BE2C (cell line): Measurements from ENCODE around the gene NTSR2.

Experiments
- DNase-seq: peaks from one replicate; pipeline ENCODE4 v3.0.0-alpha.2; 2020
- H3K27me3 ChIP-seq: fragments of 250-450 bp; sonication (Bioruptor Pico); 2 replicates; pipeline ENCODE4 v1.5.1; 2020; ENCODE audit warnings: mild to moderate bottlenecking
- H3K36me3 ChIP-seq: fragments of 250-450 bp; sonication (Bioruptor Pico); 2 replicates; pipeline ENCODE4 v1.5.1; 2020; ENCODE audit warnings: mild to moderate bottlenecking
- H3K4me1 ChIP-seq: fragments of 250-450 bp; sonication (Bioruptor Pico); 2 replicates; pipeline ENCODE4 v1.5.1; 2020
- H3K4me3 ChIP-seq: 2 replicates; pipeline ENCODE4 v1.5.1; 2011; ENCODE audit warnings: low read depth, low read length
- H3K9me3 ChIP-seq: fragments of 250-450 bp; sonication (Bioruptor Pico); 2 replicates; pipeline ENCODE4 v1.5.1; 2020
- TF ChIP-seq, protein P1 (sequence below): IDR thresholded peaks from 2 replicates; pipeline ENCODE4 v1.5.1; 2012; ENCODE audit warnings: mild to moderate bottlenecking, low read depth, low read length

Gene NTSR2

DNA sequence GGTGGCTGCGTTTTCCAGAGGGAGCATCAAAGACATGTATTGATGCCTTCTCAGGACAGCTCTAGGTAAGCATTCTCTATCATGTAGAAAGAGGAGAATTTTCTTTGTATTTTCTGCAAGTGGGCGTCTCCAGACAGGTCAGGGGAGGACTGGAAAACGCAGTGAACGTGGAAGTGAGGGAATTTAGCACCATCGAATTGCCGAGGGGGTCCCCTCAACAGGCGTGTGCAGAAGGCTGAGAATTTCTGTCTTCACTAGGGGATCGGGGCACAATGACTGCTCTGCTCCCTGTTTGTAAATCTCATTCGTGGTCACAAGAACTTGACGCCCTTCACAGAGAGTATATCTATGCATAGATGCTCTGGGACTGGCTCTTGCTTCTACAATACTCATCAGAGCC, 5.0 kb upstream of the NTSR2 start:
- TF ChIP-seq, protein P1, sequence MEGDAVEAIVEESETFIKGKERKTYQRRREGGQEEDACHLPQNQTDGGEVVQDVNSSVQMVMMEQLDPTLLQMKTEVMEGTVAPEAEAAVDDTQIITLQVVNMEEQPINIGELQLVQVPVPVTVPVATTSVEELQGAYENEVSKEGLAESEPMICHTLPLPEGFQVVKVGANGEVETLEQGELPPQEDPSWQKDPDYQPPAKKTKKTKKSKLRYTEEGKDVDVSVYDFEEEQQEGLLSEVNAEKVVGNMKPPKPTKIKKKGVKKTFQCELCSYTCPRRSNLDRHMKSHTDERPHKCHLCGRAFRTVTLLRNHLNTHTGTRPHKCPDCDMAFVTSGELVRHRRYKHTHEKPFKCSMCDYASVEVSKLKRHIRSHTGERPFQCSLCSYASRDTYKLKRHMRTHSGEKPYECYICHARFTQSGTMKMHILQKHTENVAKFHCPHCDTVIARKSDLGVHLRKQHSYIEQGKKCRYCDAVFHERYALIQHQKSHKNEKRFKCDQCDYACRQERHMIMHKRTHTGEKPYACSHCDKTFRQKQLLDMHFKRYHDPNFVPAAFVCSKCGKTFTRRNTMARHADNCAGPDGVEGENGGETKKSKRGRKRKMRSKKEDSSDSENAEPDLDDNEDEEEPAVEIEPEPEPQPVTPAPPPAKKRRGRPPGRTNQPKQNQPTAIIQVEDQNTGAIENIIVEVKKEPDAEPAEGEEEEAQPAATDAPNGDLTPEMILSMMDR, result no peak
- H3K4me1 ChIP-seq, result no peaks in the 10 kb centered on the region
- no peak for DNase-seq
- H3K9me3 ChIP-seq, result no peaks in the 10 kb centered on the region
- no peaks in the 10 kb centered on the region for H3K27me3 ChIP-seq
- no peak overlapping the region for H3K4me3 ChIP-seq
- H3K36me3 ChIP-seq, result no peaks in the 10 kb centered on the region

DNA sequence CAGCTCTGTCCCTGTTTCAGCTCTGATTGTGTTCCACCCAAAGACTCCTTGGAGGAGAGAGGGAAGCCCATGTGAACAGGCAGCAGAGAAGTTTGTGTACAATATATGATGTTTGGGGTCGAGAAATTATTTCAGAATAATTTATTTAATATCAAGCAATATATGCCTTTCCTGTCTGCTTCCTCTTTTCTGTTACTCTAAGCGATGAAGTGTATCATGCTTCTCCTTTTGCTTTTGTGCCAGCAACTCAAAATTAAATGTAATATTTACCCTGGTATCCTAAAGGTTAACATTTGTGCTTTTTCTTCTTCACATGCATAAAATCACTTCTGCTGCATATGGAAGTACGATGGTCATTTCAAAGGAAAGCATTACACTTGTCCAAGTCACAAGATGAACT, 2.4 kb upstream of the NTSR2 start:
- Histone ChIP-seq H3K4me3 (no peak overlapping the region), H3K4me1 (no peaks in the 10 kb centered on the region), H3K36me3 (no peaks in the 10 kb centered on the region), H3K9me3 (no peaks in the 10 kb centered on the region), H3K27me3 (no peaks in the 10 kb centered on the region)
- TF ChIP-seq, protein P1, result no peak
- DNase-seq, result no peak

DNA sequence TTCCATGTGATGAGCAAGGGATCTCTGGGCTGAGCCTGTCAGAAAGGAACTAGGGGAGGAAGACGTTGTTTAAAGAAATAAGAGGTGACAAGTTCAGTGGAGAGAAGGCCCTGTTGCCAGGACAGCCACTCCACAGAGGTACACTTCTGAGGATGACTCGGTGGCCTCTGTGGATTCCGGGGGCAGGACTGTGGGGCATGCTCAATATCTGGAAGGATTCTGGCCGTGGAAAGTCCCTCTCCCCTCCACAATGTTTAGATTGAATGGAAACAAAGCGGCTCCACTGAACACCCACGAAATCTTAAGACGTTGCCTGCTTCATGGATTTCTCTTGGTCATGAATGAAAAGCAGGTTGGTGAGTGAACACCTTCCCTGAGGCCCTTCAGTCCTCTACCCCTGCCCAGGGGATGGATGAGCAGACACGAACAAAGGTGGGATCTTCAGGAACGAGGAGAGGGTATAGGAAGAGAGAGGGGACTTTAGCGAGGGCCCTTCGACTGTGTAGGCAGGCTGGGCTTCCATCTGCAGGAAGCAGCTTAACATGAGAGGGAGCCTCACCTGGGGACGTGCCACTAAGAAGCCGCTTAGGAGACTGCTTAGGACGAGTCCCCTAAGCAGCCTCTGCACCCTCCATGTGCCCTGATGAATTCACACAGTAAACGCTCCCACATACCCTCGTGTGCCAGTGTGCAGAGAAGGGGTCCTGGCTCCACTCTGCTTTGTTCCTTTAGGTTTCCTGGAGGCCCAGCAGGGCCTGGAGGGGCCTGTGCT, 1.9 kb downstream of the NTSR2 start:
- H3K36me3 ChIP-seq, result no peaks in the 10 kb centered on the region
- TF ChIP-seq, protein P1, result no peak
- H3K27me3 ChIP-seq, result no peaks in the 10 kb centered on the region
- H3K4me3 ChIP-seq, result no peak overlapping the region
- no peaks in the 10 kb centered on the region for H3K4me1 ChIP-seq
- DNase-seq, result no peak
- H3K9me3 ChIP-seq, result no peaks in the 10 kb centered on the region

DNA sequence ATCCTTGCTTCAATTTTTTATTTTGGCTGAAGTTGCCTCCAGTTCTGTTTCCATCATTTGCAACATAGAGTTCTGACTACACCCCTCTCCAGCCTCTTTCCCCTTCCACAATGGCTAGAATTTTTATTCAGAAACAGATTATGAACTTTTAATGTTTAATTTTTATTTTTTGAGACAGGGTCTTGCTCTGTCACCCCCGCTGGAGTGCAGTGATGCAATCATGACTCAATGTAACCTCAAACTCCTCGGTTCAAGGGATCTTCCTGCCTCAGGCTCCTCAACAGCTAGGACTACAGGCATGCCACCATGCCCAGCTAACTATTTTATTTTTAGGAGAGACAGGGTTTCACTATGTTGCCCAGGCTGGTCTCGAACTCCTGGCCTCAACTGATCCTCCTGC, 2.8 kb downstream of the NTSR2 start:
- Histone ChIP-seq H3K4me3 (no peak overlapping the region), H3K4me1 (no peaks in the 10 kb centered on the region), H3K36me3 (no peaks in the 10 kb centered on the region), H3K9me3 (no peaks in the 10 kb centered on the region), H3K27me3 (no peaks in the 10 kb centered on the region)
- TF ChIP-seq, protein P1, result no peak
- DNase-seq, result no peak

DNA sequence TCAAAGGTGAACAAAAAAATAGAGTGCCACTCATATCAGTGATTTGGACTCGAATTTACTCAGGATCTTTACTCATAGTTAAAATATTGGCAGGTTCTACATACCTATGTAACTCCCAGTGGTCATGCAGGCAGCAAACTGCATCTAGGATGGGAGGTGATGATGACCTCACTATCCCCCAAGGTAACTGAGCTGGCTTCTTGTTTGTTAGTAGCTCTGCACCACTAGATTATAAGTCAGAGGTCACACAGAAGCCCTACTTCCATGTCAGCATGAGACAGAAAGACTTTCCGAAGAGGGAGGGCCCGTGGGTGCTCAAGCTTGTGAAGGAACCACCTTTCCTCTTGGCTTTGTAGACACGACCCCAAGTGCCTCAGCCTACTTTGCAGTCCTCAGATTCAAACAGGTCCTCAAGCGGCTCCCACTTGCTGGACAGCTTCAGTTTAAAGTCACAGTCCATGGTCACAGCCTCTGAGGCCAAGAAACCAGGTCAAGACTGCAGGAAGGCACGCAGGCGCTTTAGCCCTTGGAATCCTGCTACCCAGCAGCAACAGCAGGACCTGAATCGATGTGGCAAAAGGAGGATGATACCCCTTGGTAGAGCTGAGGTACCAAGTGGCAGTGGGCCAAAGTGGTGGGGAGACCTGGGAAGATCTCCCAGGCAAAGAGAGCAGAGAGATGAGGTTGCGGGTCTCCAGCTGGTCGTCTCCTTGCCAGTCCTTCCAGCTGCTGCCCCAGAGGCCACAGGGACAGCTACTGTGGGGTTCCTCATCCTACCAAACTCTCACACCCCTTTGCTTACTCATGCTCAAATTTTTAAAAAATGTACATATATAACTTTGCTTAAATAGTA, 4.3 kb downstream of the NTSR2 start:
- no peaks in the 10 kb centered on the region for H3K27me3 ChIP-seq
- no peaks in the 10 kb centered on the region for H3K9me3 ChIP-seq
- no peaks in the 10 kb centered on the region for H3K4me1 ChIP-seq
- no peak overlapping the region for H3K4me3 ChIP-seq
- no peak for DNase-seq
- H3K36me3 ChIP-seq, result no peaks in the 10 kb centered on the region
- TF ChIP-seq, protein P1, result no peak

DNA sequence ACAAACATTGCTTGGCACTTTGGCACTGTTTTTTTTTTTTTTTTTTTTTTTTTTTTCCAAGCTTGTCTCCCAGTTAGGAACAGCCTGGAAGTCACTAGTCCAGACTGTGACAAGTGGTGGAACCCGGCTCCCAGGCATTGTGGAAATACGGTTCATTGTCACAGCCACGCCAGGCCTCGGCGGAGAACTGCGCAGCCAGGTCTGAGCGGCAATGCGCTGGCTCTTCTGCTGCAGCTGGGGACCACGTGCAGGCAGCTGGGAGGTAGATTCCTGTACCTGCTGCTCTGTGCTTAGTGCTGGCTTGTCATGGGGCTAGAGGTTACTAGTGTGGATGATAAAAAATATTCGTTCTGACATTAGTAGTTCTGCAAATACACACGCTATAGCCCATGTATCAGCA, 5.0 kb downstream of the NTSR2 start:
- DNase-seq, result no peak
- TF ChIP-seq, protein P1, result no peak
- Histone ChIP-seq H3K9me3 (no peaks in the 10 kb centered on the region), H3K4me1 (no peaks in the 10 kb centered on the region), H3K4me3 (no peak overlapping the region), H3K27me3 (no peaks in the 10 kb centered on the region), H3K36me3 (no peaks in the 10 kb centered on the region)
